Measurements from ENCODE around the gene ENTREP1.

DNA sequence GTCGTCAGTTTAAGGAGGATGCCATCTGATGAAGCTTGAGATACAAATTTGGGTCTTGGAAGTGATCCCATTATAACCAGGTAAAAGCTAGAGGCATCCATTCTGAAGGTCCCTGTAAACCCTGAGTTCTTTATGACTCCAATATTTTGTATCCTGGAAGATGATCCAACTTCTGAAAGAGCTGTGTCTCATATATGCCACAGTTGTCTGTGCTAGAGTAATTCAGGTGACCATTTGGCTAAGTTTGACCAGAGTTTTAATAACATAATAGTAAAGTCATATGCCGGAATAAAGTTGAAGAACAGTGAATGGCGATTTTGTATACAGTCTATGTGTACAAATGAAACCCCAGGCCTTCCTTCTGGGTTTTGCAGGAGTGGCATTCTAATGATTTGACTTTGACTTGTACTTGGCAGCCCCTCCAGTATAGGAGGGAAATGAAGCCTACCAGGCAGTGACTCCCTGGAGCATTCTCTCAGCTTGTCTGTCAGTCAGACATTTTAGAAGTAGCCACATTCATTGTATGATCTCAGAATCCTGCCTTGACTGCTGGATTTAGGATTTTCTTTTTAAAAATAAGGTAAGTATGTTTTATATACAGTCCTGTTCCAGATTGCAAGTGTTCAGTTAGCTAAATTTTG is 39.6 kb downstream of the ENTREP1 start:
- TF ChIP-seq CTCF (conservative IDR thresholded peaks at IDR 0.05): no peak
- no peak for TF ChIP-seq ZFX (IDR thresholded peaks at IDR 0.05)

Measured in C4-2B (cell line).